H1 (cell line): ENCODE measurements around the gene SSTR5. TPM values are rescaled to one million over a fixed set of nuclear protein-coding genes. Genes with fewer than 3 reads are reported as not detected.
A peak's percentile ranks its signal among the peaks of the same experiment; 100 is the strongest.

Source experiments
- CTCF ChIA-PET: fragments of 300-600 bp; sonication (Branson Sonifier 250); formaldehyde crosslinking; loops from one replicate; lab custom pipeline; 2021; ENCODE audit not compliant: partially characterized antibody; lab: Charles Lee
- POLR2A ChIA-PET: fragments of 300-600 bp; sonication (Branson Sonifier 250); formaldehyde crosslinking; loops from one replicate; lab custom pipeline; 2021; ENCODE audit warnings: inconsistent platforms; ENCODE audit not compliant: partially characterized antibody; lab: Charles Lee
- DNase-seq, 2 experiments: peaks; one replicate each; pipeline versions ENCODE4 v3.0.0 to v3.0.0-alpha.2; 2010 to 2022; ENCODE audit warnings: low spot score in 2 of 2, low read depth in 1 of 2, mixed read lengths in 1 of 2
- FAIRE-seq: peaks from 2 replicates; lab custom pipeline; 2011; peaks lifted over from hg19 to GRCh38; lab: Jason Lieb, UNC
- H2AFZ ChIP-seq: 2 replicates; pipeline ENCODE4 v1.8.1; 2012; ENCODE audit warnings: low read length, inconsistent platforms
- H2AK5ac ChIP-seq: 2 replicates; pipeline ENCODE4 v1.6.1; 2013; ENCODE audit warnings: low read depth, low read length
- H2BK120ac ChIP-seq: replicated peaks from 2 replicates; pipeline ENCODE3; 2013; ENCODE audit warnings: low read depth, low read length, inconsistent platforms
- H2BK12ac ChIP-seq: 2 replicates; pipeline ENCODE4 v1.6.1; 2013; ENCODE audit warnings: low read depth, low read length
- H2BK15ac ChIP-seq: 2 replicates; pipeline ENCODE4 v1.6.1; 2013; ENCODE audit warnings: low read length
- H2BK20ac ChIP-seq: 2 replicates; pipeline ENCODE4 v1.6.1; 2013; ENCODE audit warnings: low read length
- H2BK5ac ChIP-seq: 2 replicates; pipeline ENCODE4 v1.6.1; 2013; ENCODE audit warnings: low read depth, low read length
- H3K14ac ChIP-seq: 2 replicates; pipeline ENCODE4 v1.6.1; 2013; ENCODE audit warnings: inconsistent platforms; ENCODE audit not compliant: insufficient read length
- H3K18ac ChIP-seq: 2 replicates; pipeline ENCODE4 v1.6.1; 2013; ENCODE audit warnings: low read length; ENCODE audit errors: extremely low read depth
- H3K23ac ChIP-seq: 2 replicates; pipeline ENCODE4 v1.6.1; 2013; ENCODE audit warnings: inconsistent platforms; ENCODE audit not compliant: insufficient read length
- H3K23me2 ChIP-seq: 2 replicates; pipeline ENCODE4 v1.6.1; 2013; ENCODE audit warnings: low read depth, low read length
- H3K27ac ChIP-seq: 2 replicates; pipeline ENCODE4 v1.6.1; 2011; ENCODE audit warnings: low read depth, low read length, inconsistent platforms
- H3K27me3 ChIP-seq, 4 experiments: replicated peaks in 1 of 4; 1 replicate in 1 of 4; 2 replicates in 3 of 4; pipeline versions ENCODE4 v1.6.1 to v1.8.1; 2011 to 2013; ENCODE audit warnings: low read length in 3 of 4, mild to moderate bottlenecking in 3 of 4, inconsistent platforms in 2 of 4, mixed read lengths in 2 of 4, moderate library complexity in 1 of 4; ENCODE audit not compliant: control insufficient read depth in 3 of 4, insufficient read depth in 3 of 4; ENCODE audit errors: extremely low read depth in 1 of 4
- H3K36me3 ChIP-seq, 4 experiments: 2 replicates each; pipeline versions ENCODE4 v1.6.1 to v1.8.1; 2011 to 2013; ENCODE audit warnings: mild to moderate bottlenecking in 4 of 4, low read length in 3 of 4, moderate library complexity in 2 of 4, control low read depth in 1 of 4, inconsistent platforms in 1 of 4; ENCODE audit not compliant: insufficient read depth in 4 of 4, control insufficient read depth in 2 of 4
- H3K4ac ChIP-seq: replicated peaks from 2 replicates; pipeline ENCODE3; 2013; ENCODE audit warnings: low read length, low read depth, mixed read lengths, inconsistent platforms; ENCODE audit not compliant: insufficient read length
- H3K4me1 ChIP-seq, 4 experiments: replicated peaks in 1 of 4; 1 replicate in 1 of 4; 2 replicates in 3 of 4; pipeline versions ENCODE4 v1.6.1 to v1.8.1; 2011 to 2013; ENCODE audit warnings: low read length in 3 of 4, inconsistent platforms in 2 of 4, mixed read lengths in 1 of 4; ENCODE audit not compliant: insufficient read depth in 4 of 4, control insufficient read depth in 3 of 4
- H3K4me2 ChIP-seq, 2 experiments: 2 replicates each; pipeline versions ENCODE4 v1.6.1 to v1.8.1; 2011 to 2013; ENCODE audit warnings: low read depth in 2 of 2, low read length in 2 of 2, control low read depth in 1 of 2, inconsistent platforms in 1 of 2, mild to moderate bottlenecking in 1 of 2; ENCODE audit not compliant: insufficient read depth in 1 of 2
- H3K4me3 ChIP-seq, 4 experiments: fragments of 200-600, 300-600 bp in 1 of 4; sonication (generic), shearing (Covaris generic), sonication (Bioruptor Twin) in 1 of 4; 2 replicates each; pipeline versions ENCODE4 v1.5.1 to v1.8.1; 2011 to 2016; ENCODE audit warnings: low read length in 4 of 4, low read depth in 3 of 4, control low read depth in 2 of 4, inconsistent platforms in 2 of 4, mild to moderate bottlenecking in 2 of 4, mixed read lengths in 1 of 4, moderate library complexity in 1 of 4; ENCODE audit not compliant: insufficient read depth in 2 of 4; ENCODE audit errors: extremely low read depth in 1 of 4
- H3K56ac ChIP-seq: replicated peaks from 2 replicates; pipeline ENCODE3; 2013; ENCODE audit warnings: low read depth, mild to moderate bottlenecking, mixed read lengths, low read length, inconsistent platforms; ENCODE audit not compliant: insufficient read length
- H3K79me1 ChIP-seq: 2 replicates; pipeline ENCODE4 v1.6.1; 2013; ENCODE audit warnings: low read depth, low read length, control low read depth
- H3K79me2 ChIP-seq, 2 experiments: 2 replicates each; pipeline versions ENCODE4 v1.6.1 to v1.8.1; 2012 to 2013; ENCODE audit warnings: low read length in 2 of 2, mild to moderate bottlenecking in 2 of 2, inconsistent platforms in 1 of 2; ENCODE audit not compliant: insufficient read depth in 2 of 2, control insufficient read depth in 1 of 2
- H3K9ac ChIP-seq, 4 experiments: replicated peaks in 1 of 4; 1 replicate in 1 of 4; 2 replicates in 3 of 4; pipeline versions ENCODE4 v1.6.1 to v1.8.1; 2011 to 2013; ENCODE audit warnings: low read depth in 3 of 4, low read length in 3 of 4, control low read depth in 2 of 4, mild to moderate bottlenecking in 2 of 4, moderate library complexity in 2 of 4, inconsistent platforms in 1 of 4; ENCODE audit errors: extremely low read depth in 1 of 4
- H3K9me3 ChIP-seq, 2 experiments: 2 replicates each; pipeline versions ENCODE4 v1.6.1 to v1.8.1; 2012 to 2013; ENCODE audit warnings: mild to moderate bottlenecking in 2 of 2, moderate library complexity in 2 of 2, control low read depth in 1 of 2, inconsistent platforms in 1 of 2, low read depth in 1 of 2, low read length in 1 of 2, mixed read lengths in 1 of 2; ENCODE audit not compliant: insufficient read depth in 2 of 2
- H4K20me1 ChIP-seq, 2 experiments: replicated peaks in 1 of 2; 2 replicates each; pipeline versions ENCODE3 to v1.8.1; 2011 to 2013; ENCODE audit warnings: inconsistent platforms in 2 of 2, low read length in 2 of 2, mild to moderate bottlenecking in 1 of 2; ENCODE audit not compliant: insufficient read depth in 2 of 2, control insufficient read depth in 1 of 2
- H4K5ac ChIP-seq: 2 replicates; pipeline ENCODE4 v1.6.1; 2013; ENCODE audit warnings: low read length, low read depth, mixed read lengths, inconsistent platforms; ENCODE audit not compliant: insufficient read length
- H4K8ac ChIP-seq: 2 replicates; pipeline ENCODE4 v1.8.0; 2013; ENCODE audit warnings: mild to moderate bottlenecking, moderate library complexity, low read length, inconsistent platforms; ENCODE audit not compliant: insufficient read depth; ENCODE audit errors: extremely low read depth
- H4K91ac ChIP-seq: replicated peaks from 2 replicates; pipeline ENCODE3; 2013; ENCODE audit warnings: low read length, mixed read lengths, inconsistent platforms; ENCODE audit not compliant: insufficient read length
- BCL11A ChIP-seq, 2 experiments: IDR thresholded peaks; one replicate each; pipeline ENCODE4 v1.6.1; 2011; ENCODE audit warnings: low read depth in 2 of 2, low read length in 2 of 2, mild to moderate bottlenecking in 2 of 2
- CBX5 ChIP-seq: fragments of 300-800, 300-1000 bp; sonication (generic); IDR thresholded peaks from 2 replicates; pipeline ENCODE4 v1.7.1; 2016; ENCODE audit warnings: antibody characterized with exemption, low read length, low read depth
- CHD1 ChIP-seq: IDR thresholded peaks from 2 replicates; pipeline ENCODE4 v1.6.1; 2012; ENCODE audit warnings: low read depth, low read length, improper control_type of control experiment
- EGR1 ChIP-seq: IDR thresholded peaks from 2 replicates; pipeline ENCODE4 v1.6.1; 2011; ENCODE audit warnings: low read depth, low read length, borderline replicate concordance
- EZH2 ChIP-seq: fragments of 200-600 bp; sonication (generic); IDR thresholded peaks from 2 replicates; pipeline ENCODE4 v1.7.1; 2012; ENCODE audit warnings: low read depth, mild to moderate bottlenecking, moderate library complexity, low read length, inconsistent platforms; ENCODE audit not compliant: severe bottlenecking
- RNF2 ChIP-seq: fragments of 200-900, 300-1000 bp; sonication (generic); IDR thresholded peaks from 2 replicates; pipeline ENCODE4 v1.7.1; 2016; ENCODE audit warnings: borderline replicate concordance, low read depth, mild to moderate bottlenecking, antibody characterized with exemption, low read length; ENCODE audit not compliant: poor library complexity, severe bottlenecking; ENCODE audit errors: missing control alignments
- SP2 ChIP-seq: IDR thresholded peaks from 2 replicates; pipeline ENCODE4 v1.6.1; 2012; ENCODE audit warnings: mild to moderate bottlenecking, low read length, inconsistent platforms
- SRF ChIP-seq: IDR thresholded peaks from 2 replicates; pipeline ENCODE4 v1.6.1; 2011; ENCODE audit warnings: mild to moderate bottlenecking, low read depth, low read length, moderate library complexity
- SUZ12 ChIP-seq: fragments of 200-600 bp; sonication (generic); IDR thresholded peaks from 2 replicates; pipeline ENCODE4 v1.6.1; 2012; ENCODE audit warnings: mild to moderate bottlenecking, inconsistent platforms, low read length, moderate library complexity, mixed read lengths
- ZNF274 ChIP-seq: IDR thresholded peaks from 2 replicates; pipeline ENCODE4 v1.7.0; 2012; ENCODE audit warnings: low read length, borderline replicate concordance; ENCODE audit errors: extremely low read depth
- WGBS, 2 experiments: shearing (Covaris generic) in 1 of 2; methylation state at CpG; one replicate each; pipeline versions ENCODE4 v1.1.6 to v1.1.7; 2013 to 2015; ENCODE audit warnings: low lambda C conversion rate in 2 of 2, mixed read lengths in 2 of 2, inconsistent platforms in 1 of 2, low coverage in 1 of 2, missing lambda C conversion rate in 1 of 2; ENCODE audit not compliant: insufficient replicate concordance in 2 of 2, insufficient coverage in 1 of 2, insufficient read length in 1 of 2; ENCODE audit errors: extremely low coverage in 1 of 2, missing lambda C conversion rate in 1 of 2; 5-methylcytosine and 5-hydroxymethylcytosine counted together
- polyA plus RNA-seq, 7 experiments: library from polyadenylated mRNA; depleted of rRNA in 3 of 7; stranded (reverse) in 5 of 7; unstranded in 2 of 7; fragments of >200 nt in 5 of 7; fragments of 200-250 nt in 2 of 7; gene quantifications; 1 replicate in 5 of 7; 2 replicates in 1 of 7; 4 replicates in 1 of 7; pipeline versions ENCODE4 v1.2.1 to v1.2.3, GENCODE V29; 2011 to 2013; ENCODE audit warnings: missing spikeins in 2 of 7, mixed read lengths in 2 of 7
- total RNA-seq: library from RNA; stranded (reverse); fragmentation: NEBNext Ultra II Directional; extraction: Animal tissue kit (Norgen Biotek cat#: 25700); gene quantifications from 2 replicates; pipeline ENCODE4 v1.2.1, GENCODE V29; 2021
- TF ChIP-seq, protein P1 (sequence below): IDR thresholded peaks from 2 replicates; pipeline ENCODE4 v1.6.1; 2011; ENCODE audit warnings: low read depth, mild to moderate bottlenecking, low read length; ENCODE audit not compliant: insufficient read depth

Gene SSTR5
- total and polyA plus RNA-seq, 2 of the 8 experiments (the other 6 are each of a cell fraction or from before 2014, with no cell fraction given), result 0.56 to 0.60 TPM

DNA sequence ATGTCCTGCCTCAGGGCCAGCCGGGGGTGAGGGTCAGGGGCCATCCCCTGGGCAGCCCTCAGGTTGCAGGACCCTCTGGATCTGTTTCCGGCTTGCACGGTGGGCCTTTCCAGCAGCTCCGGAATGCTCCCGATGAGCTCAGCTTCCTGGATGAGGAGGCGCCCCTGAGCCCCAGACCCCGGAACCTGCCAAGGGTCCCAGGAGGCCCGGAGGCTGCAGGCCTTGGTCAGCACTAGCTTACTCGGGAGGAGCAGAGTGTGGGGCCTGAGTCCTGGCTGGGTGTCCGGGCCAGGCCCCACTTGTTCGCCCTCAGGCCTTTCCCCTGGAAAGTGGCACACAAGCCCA, 31.1 kb downstream of the SSTR5 start:
- H4K8ac ChIP-seq, result no peak overlapping the region
- H3K14ac ChIP-seq, result no peak overlapping the region
- peaks cover 0 to 12% (median 3%) of the 10 kb centered on the region in 4 experiments; a peak in 4 of 7 replicates for H3K4me1 ChIP-seq
- DNase-seq (no peak), FAIRE-seq (no peak)
- H3K18ac ChIP-seq, result peak overlapping the region; percentile 71
- no peak overlapping the region for H3K56ac ChIP-seq
- no peak overlapping the region for H4K91ac ChIP-seq
- H2BK120ac ChIP-seq, result no peak overlapping the region
- peaks cover 4% of the 10 kb centered on the region; the same call in 1 of the 2 replicates for H3K23me2 ChIP-seq
- no peak overlapping the region for H2BK15ac ChIP-seq
- no peak overlapping the region; the same call in 1 of the 2 replicates for H2AFZ ChIP-seq
- no peak overlapping the region for H2AK5ac ChIP-seq
- H2BK20ac ChIP-seq, result no peak overlapping the region
- H3K23ac ChIP-seq, result no peak overlapping the region
- H3K79me2 ChIP-seq, result no peaks in the 10 kb centered on the region
- ChIA-PET POLR2A (interaction anchor here (0.9 to 1.5 kb wide), 2 partner anchors 9 to 90 kb away, joined by 3 read pairs; no protein-coding TSS in a partner anchor), CTCF (interaction anchor here (0.6 to 1.8 kb wide), 20 partner anchors 9 to 393 kb away, joined by 3 to 9 read pairs (median 4); no protein-coding TSS in a partner anchor)
- no peak overlapping the region for H2BK5ac ChIP-seq
- no peak overlapping the region for H3K4ac ChIP-seq
- H4K20me1 ChIP-seq, result peaks cover 0 to 1% of the 10 kb centered on the region in 2 experiments
- WGBS, 2 experiments, result 65% methylated on average over 9 of the region's 11 CpGs; no CpG with 5 or more reads in 1 of the 2 experiments
- H3K27ac ChIP-seq, result no peak overlapping the region
- no peaks in the 10 kb centered on the region for H3K36me3 ChIP-seq
- H3K9ac ChIP-seq, result no peak overlapping the region
- H3K4me3 ChIP-seq, result peak overlapping the region in 3 of 4 experiments; percentile 46 to 66 (median 48); a peak in 6 of 8 replicates
- H4K5ac ChIP-seq, result no peak overlapping the region
- 0 out of 2 replicates have a peak overlapping the region, but pooled peaks have one; percentile 50 for H2BK12ac ChIP-seq
- no peaks in the 10 kb centered on the region for H3K9me3 ChIP-seq
- no peaks in the 10 kb centered on the region for H3K79me1 ChIP-seq
- peak overlapping the region; percentile 17 to 96; a peak in 3 of 4 replicates for H3K4me2 ChIP-seq
- H3K27me3 ChIP-seq, result peaks cover 0 to 5% (median 2%) of the 10 kb centered on the region in 4 experiments; a peak in 2 of 7 replicates
- TF ChIP-seq SUZ12, result no peak
- no peak for TF ChIP-seq SP2
- no peak for TF ChIP-seq BCL11A (IDR thresholded peaks at IDR 0.05; ENCODE audit: low read depth in 2 of 2, low read length in 2 of 2)
- TF ChIP-seq SRF, result no peak
- TF ChIP-seq, protein P1, sequence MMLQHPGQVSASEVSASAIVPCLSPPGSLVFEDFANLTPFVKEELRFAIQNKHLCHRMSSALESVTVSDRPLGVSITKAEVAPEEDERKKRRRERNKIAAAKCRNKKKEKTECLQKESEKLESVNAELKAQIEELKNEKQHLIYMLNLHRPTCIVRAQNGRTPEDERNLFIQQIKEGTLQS, result no peak
- no peak for TF ChIP-seq RNF2
- no peak for TF ChIP-seq EZH2
- no peak for TF ChIP-seq CBX5
- TF ChIP-seq CHD1, result no peak
- no peak for TF ChIP-seq ZNF274
- no peak for TF ChIP-seq EGR1
